Measurements from ENCODE around the gene HOXA6. TPM values are rescaled to one million over a fixed set of nuclear protein-coding genes. Genes with fewer than 3 reads are reported as not detected.

HOXA6 gene
- total and polyA plus RNA-seq, 2 of the 4 experiments (the other 2 are of a cell fraction), result 1.4 to 1.8 TPM

DNA sequence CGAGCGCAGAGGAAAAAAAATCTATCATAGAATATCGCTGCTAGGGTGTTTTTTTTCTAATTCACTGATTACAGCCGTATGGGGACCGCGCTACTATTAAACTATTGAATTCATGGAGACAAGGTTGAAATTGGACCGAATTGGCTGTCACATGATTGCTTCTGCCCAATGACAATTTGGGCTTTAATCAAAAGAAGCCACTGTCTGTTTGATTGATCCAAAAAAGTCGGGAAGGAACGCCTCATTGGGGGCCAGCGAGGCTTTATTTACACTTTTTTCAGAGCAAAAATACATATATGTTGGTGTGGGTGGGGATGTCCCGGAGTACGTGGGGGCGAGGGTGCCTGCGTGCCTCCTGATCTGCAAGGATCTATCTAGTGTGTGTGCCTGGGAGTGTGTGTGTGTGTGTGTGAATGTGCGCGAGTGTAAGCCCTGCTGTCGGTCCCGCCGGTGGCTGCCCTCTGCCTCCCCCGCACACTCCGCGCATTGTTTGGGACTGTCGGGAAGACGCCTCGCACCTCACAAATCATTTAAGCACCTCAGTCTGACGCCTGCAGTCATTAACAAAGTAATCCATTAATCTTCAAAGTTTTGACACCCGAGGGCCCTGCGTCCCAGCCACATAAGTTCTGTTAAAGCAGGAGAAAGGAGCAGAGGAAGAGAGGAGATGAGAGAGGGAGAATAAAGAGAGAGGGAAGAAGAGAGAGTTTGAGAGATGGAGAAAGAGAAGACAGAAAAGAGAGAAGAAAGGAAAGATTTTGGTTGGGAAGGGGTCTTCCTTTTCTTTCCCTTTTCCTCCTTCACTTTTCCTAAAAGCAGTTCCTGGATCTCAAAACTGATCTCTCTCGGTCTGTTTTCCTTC lies 44.8 kb downstream of the HOXA6 start, which contains the start of gene HOXA2:
Gene HOXA2 (minus strand): TSS at position 103 of the 862 bp plus-strand sequence. CDS start 183 bp downstream, outside the sequence.
- H2BK15ac ChIP-seq (ENCODE audit: low read depth, low read length), result peak within 1 kb of the TSS; percentile 71; the same call in 2 of the 3 replicates
- no peaks in the 10 kb centered on the region for H3K27me3 ChIP-seq (ENCODE audit: control insufficient read depth, insufficient read depth, low read length)
- ATAC-seq (ENCODE audit: low read depth), result peak; percentile 18
- peak within 1 kb of the TSS; percentile 82 for H2BK20ac ChIP-seq (ENCODE audit: low read depth, low read length)
- peak within 1 kb of the TSS; percentile 93 for H3K9ac ChIP-seq (ENCODE audit: low read depth, low read length)
- H2BK120ac ChIP-seq (ENCODE audit: low read depth, low read length), result peak within 1 kb of the TSS; percentile 84
- peak within 1 kb of the TSS; percentile 91 for H3K4ac ChIP-seq (ENCODE audit: low read depth, low read length)
- peak; percentile 46; the same call in 1 of the 2 replicates for TF ChIP-seq BHLHE40 (IDR thresholded peaks at IDR 0.05; ENCODE audit: low read depth, low read length)
- TF ChIP-seq, protein P1, sequence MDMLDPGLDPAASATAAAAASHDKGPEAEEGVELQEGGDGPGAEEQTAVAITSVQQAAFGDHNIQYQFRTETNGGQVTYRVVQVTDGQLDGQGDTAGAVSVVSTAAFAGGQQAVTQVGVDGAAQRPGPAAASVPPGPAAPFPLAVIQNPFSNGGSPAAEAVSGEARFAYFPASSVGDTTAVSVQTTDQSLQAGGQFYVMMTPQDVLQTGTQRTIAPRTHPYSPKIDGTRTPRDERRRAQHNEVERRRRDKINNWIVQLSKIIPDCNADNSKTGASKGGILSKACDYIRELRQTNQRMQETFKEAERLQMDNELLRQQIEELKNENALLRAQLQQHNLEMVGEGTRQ (IDR thresholded peaks at IDR 0.05; ENCODE audit: low read depth, low read length), result peak; percentile 77
- no peak for TF ChIP-seq RAD21 (IDR thresholded peaks at IDR 0.05; ENCODE audit: low read length)
- H4K20me1 ChIP-seq (ENCODE audit: insufficient read depth, low read length), result 0 out of 2 replicates have a peak, but pooled peaks cover 7% of the 10 kb centered on the region
- H3K79me1 ChIP-seq (ENCODE audit: low read depth in 1 of 2, low read length in 2 of 2), result peaks cover 0 to 20% of the 10 kb centered on the region in 2 experiments; a peak in 2 of 4 replicates
- intact Hi-C loops (cut with micrococcal nuclease), result no loop called here
- H2AFZ ChIP-seq (replicated peaks; ENCODE audit: low read length, poor library complexity), result peak within 1 kb of the TSS; percentile 88
- peak within 1 kb of the TSS; percentile 95 for H2BK5ac ChIP-seq (ENCODE audit: low read depth, low read length, poor library complexity, severe bottlenecking)
- H3K27ac ChIP-seq (ENCODE audit: insufficient read depth, low read length), result peak within 1 kb of the TSS; percentile 96
- H3K18ac ChIP-seq (ENCODE audit: low read depth, low read length), result peak within 1 kb of the TSS; percentile 93
- no peaks in the 10 kb centered on the region for H3K9me1 ChIP-seq (ENCODE audit: insufficient read depth, low read length)
- peak within 1 kb of the TSS; percentile 96 for H3K23ac ChIP-seq (ENCODE audit: low read depth, low read length)
- H3K9me3 ChIP-seq (ENCODE audit: control insufficient read depth, insufficient read depth, low read length), result no peaks in the 10 kb centered on the region
- peak within 1 kb of the TSS; percentile 76 for H2AK5ac ChIP-seq (ENCODE audit: low read depth, low read length)
- peak within 1 kb of the TSS; percentile 86 for H4K91ac ChIP-seq (ENCODE audit: insufficient read depth, low read depth, low read length)
- no TSS peak for BruUV-seq (replicated peaks)
- in situ Hi-C loops (cut with MboI; ENCODE audit: low sequenced_read_pairs), result loop anchor here (5.0 to 10.0 kb wide), 4 partner anchors 39 to 1241 kb away; partner anchors contain the start of gene HOXA5
- H3K56ac ChIP-seq (ENCODE audit: extremely low read depth, insufficient read depth, low read length), result peak within 1 kb of the TSS; percentile 86
- H3K4me1 ChIP-seq (ENCODE audit: control insufficient read depth, insufficient read depth, low read length), result peaks cover 31% of the 10 kb centered on the region
- H2AK9ac ChIP-seq (replicated peaks; ENCODE audit: low read depth, low read length, poor library complexity), result peak within 1 kb of the TSS; percentile 86
- dilution Hi-C loops (cut with HindIII; ENCODE audit: low sequenced_read_pairs, unreplicated experiment), result no loop called here
- peak within 1 kb of the TSS; percentile 81 for H3K14ac ChIP-seq (replicated peaks; ENCODE audit: low read depth, low read length)
- peaks cover 10% of the 10 kb centered on the region for H3K36me3 ChIP-seq (ENCODE audit: control insufficient read depth, insufficient read depth, low read length)
- WGBS, 2 experiments (ENCODE audit: extremely low coverage in 2 of 2, insufficient read length in 1 of 2), result 0% methylated on average over 9 of the region's 29 CpGs; no CpG with 5 or more reads in 1 of the 2 experiments
- ChIA-PET POLR2A (ENCODE audit: unreplicated experiment) (no interaction called here), CTCF (no interaction called here)
- H4K5ac ChIP-seq (ENCODE audit: low read depth, low read length), result peak within 1 kb of the TSS; percentile 82
- H4K8ac ChIP-seq (ENCODE audit: low read depth in 2 of 2, low read length in 2 of 2), result peak within 1 kb of the TSS; percentile 54 to 84
- peak; percentile 91 for DNase-seq
- peak within 1 kb of the TSS; percentile 52 for H3K4me3 ChIP-seq (ENCODE audit: insufficient read depth, low read depth, low read length)
- H3K4me2 ChIP-seq (ENCODE audit: low read depth, low read length), result peak within 1 kb of the TSS; percentile 97
